Hepatocyte (in vitro differentiated cells): ENCODE measurements around the gene UBR7. TPM values are rescaled to one million over a fixed set of nuclear protein-coding genes. Genes with fewer than 3 reads are reported as not detected.

Experiments used
- DNase-seq: peaks from one replicate; pipeline ENCODE4 v3.0.0-alpha.2; 2016; ENCODE audit warnings: low spot score
- H2AFZ ChIP-seq: fragments of 200-600 bp; sonication (generic); 2 replicates; pipeline ENCODE4 v1.6.0; 2016; ENCODE audit warnings: antibody characterized with exemption, mild to moderate bottlenecking
- H3K27ac ChIP-seq: fragments of 200-600 bp; sonication (generic); 2 replicates; pipeline ENCODE4 v1.5.1; 2016; ENCODE audit warnings: mild to moderate bottlenecking
- H3K27me3 ChIP-seq: fragments of 200-600 bp; sonication (generic); 2 replicates; pipeline ENCODE4 v1.6.1; 2016
- H3K36me3 ChIP-seq: fragments of 200-600 bp; sonication (generic); replicated peaks from 2 replicates; pipeline ENCODE4 v1.5.1; 2016; ENCODE audit warnings: low read depth; ENCODE audit not compliant: insufficient read depth
- H3K4me1 ChIP-seq: fragments of 200-600 bp; sonication (generic); 2 replicates; pipeline ENCODE4 v1.5.1; 2016; ENCODE audit warnings: mild to moderate bottlenecking, moderate library complexity; ENCODE audit not compliant: insufficient read depth
- H3K4me2 ChIP-seq: fragments of 200-600 bp; sonication (generic); 2 replicates; pipeline ENCODE4 v1.6.0; 2016
- H3K4me3 ChIP-seq: fragments of 200-600 bp; sonication (generic); 2 replicates; pipeline ENCODE4 v1.5.1; 2016; ENCODE audit warnings: mild to moderate bottlenecking
- H3K79me2 ChIP-seq: fragments of 200-600 bp; sonication (generic); 2 replicates; pipeline ENCODE4 v1.6.0; 2017; ENCODE audit warnings: mild to moderate bottlenecking
- H3K9me2 ChIP-seq: fragments of 200-600 bp; sonication (generic); replicated peaks from 2 replicates; pipeline ENCODE4 v1.6.0; 2017; ENCODE audit warnings: mild to moderate bottlenecking; ENCODE audit not compliant: insufficient read depth
- H3K9me3 ChIP-seq: fragments of 200-600 bp; sonication (generic); 2 replicates; pipeline ENCODE4 v1.5.1; 2016; ENCODE audit warnings: low read depth, mild to moderate bottlenecking
- H4K20me1 ChIP-seq: fragments of 200-600 bp; sonication (generic); 2 replicates; pipeline ENCODE4 v1.6.0; 2016; ENCODE audit warnings: mild to moderate bottlenecking; ENCODE audit not compliant: insufficient read depth, poor library complexity, severe bottlenecking
- EZH2 ChIP-seq: fragments of 200-600 bp; sonication (generic); IDR thresholded peaks from 2 replicates; pipeline ENCODE4 v1.6.1; 2016; ENCODE audit warnings: antibody characterized with exemption, mild to moderate bottlenecking, borderline replicate concordance
- EZH2phosphoT487 ChIP-seq: fragments of 200-600 bp; sonication (generic); IDR thresholded peaks from one replicate; pipeline ENCODE4 v1.6.1; 2018; ENCODE audit warnings: antibody characterized with exemption, mild to moderate bottlenecking, low read depth, moderate library complexity; ENCODE audit not compliant: unreplicated experiment, severe bottlenecking
- WGBS: methylation state at CpG from one replicate; pipeline ENCODE4 v1.1.6; 2016; ENCODE audit warnings: low lambda C conversion rate; ENCODE audit errors: missing lambda C conversion rate; 5-methylcytosine and 5-hydroxymethylcytosine counted together
- polyA plus RNA-seq: library from polyadenylated mRNA; unstranded; fragments of >200 nt; fragmentation: Nextera tagmentation; extraction: Ambion mirVana; gene quantifications from 2 replicates; pipeline ENCODE4 v1.2.1, GENCODE V29; 2016
- total RNA-seq: library from RNA; depleted of rRNA; stranded (reverse); fragments of >200 nt; gene quantifications from 2 replicates; pipeline ENCODE4 v1.2.3, GENCODE V29; 2014
- TF ChIP-seq, protein P1 (sequence below): fragments of 200-600 bp; sonication (generic); IDR thresholded peaks from 2 replicates; pipeline ENCODE4 v1.5.1; 2016; ENCODE audit warnings: antibody characterized with exemption, mild to moderate bottlenecking; ENCODE audit not compliant: poor library complexity

The UBR7 gene
- total and polyA plus RNA-seq, 2 experiments from 2014 or later, result 13.1 to 16.3 TPM

GRCh38 chr14:93271111-93271510 is 64.1 kb downstream of the UBR7 start:
- TF ChIP-seq, protein P1, sequence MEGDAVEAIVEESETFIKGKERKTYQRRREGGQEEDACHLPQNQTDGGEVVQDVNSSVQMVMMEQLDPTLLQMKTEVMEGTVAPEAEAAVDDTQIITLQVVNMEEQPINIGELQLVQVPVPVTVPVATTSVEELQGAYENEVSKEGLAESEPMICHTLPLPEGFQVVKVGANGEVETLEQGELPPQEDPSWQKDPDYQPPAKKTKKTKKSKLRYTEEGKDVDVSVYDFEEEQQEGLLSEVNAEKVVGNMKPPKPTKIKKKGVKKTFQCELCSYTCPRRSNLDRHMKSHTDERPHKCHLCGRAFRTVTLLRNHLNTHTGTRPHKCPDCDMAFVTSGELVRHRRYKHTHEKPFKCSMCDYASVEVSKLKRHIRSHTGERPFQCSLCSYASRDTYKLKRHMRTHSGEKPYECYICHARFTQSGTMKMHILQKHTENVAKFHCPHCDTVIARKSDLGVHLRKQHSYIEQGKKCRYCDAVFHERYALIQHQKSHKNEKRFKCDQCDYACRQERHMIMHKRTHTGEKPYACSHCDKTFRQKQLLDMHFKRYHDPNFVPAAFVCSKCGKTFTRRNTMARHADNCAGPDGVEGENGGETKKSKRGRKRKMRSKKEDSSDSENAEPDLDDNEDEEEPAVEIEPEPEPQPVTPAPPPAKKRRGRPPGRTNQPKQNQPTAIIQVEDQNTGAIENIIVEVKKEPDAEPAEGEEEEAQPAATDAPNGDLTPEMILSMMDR, result no peak
- no peak for TF ChIP-seq EZH2
- TF ChIP-seq EZH2phosphoT487, result no peak
- no peaks in the 10 kb centered on the region for H3K9me2 ChIP-seq
- H3K9me3 ChIP-seq, result no peaks in the 10 kb centered on the region
- H3K27ac ChIP-seq, result no peak overlapping the region
- peaks cover 8% of the 10 kb centered on the region for H3K4me1 ChIP-seq
- H3K4me3 ChIP-seq, result no peak overlapping the region
- no peak overlapping the region for H2AFZ ChIP-seq
- H4K20me1 ChIP-seq, result no peaks in the 10 kb centered on the region
- no peaks in the 10 kb centered on the region for H3K27me3 ChIP-seq
- H3K36me3 ChIP-seq, result no peaks in the 10 kb centered on the region
- no peak overlapping the region for H3K4me2 ChIP-seq
- 85% methylated on average over 6 of the region's 6 CpGs for WGBS
- H3K79me2 ChIP-seq, result peaks cover 15% of the 10 kb centered on the region
- DNase-seq, result no peak

DNA sequence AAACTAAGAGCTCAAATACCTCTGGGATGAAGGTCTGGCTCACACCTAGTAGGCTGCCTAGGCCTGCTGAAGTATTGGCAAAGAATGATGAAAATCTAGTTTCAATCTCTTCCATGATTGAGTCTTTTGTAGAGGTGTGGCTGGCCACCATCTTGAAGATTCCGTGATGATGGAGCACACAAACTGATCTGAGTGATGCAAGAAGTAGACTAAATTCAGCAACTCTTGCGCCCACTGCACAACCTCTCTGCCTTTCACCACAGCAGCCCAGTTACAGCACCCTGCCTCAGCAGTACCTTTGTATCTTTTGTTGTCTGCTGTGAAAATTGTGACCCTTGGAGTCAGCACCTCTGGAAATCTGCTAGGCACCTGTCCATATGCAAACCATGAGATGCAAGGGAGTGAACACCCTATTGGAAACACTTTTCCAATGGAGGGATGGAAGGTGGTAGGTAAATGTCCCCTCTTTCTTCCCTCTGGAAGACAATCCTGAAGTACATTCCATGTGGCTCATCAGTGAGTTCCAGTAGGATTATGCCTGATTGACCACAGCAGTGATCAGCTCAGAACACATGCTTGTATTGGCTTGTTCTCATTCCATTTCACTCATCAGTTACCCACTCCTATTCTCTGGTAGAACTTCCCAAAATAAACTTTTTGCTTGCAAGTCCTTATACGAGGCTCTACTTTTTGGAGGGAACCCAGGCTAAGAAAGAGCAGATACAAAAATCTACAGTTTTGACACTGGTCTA is 67.2 kb downstream of the UBR7 start:
- WGBS, result 99% methylated on average over 3 of the region's 3 CpGs
- Histone ChIP-seq H3K4me1 (no peaks in the 10 kb centered on the region), H3K79me2 (peaks cover 7% of the 10 kb centered on the region), H3K9me3 (no peaks in the 10 kb centered on the region), H2AFZ (no peak overlapping the region), H3K4me3 (no peak overlapping the region), H3K36me3 (no peaks in the 10 kb centered on the region), H3K4me2 (no peak overlapping the region), H4K20me1 (no peaks in the 10 kb centered on the region), H3K27ac (no peak overlapping the region), H3K27me3 (no peaks in the 10 kb centered on the region), H3K9me2 (no peaks in the 10 kb centered on the region)
- no peak for TF ChIP-seq EZH2phosphoT487
- TF ChIP-seq, protein P1, result no peak
- TF ChIP-seq EZH2, result no peak
- no peak for DNase-seq

DNA sequence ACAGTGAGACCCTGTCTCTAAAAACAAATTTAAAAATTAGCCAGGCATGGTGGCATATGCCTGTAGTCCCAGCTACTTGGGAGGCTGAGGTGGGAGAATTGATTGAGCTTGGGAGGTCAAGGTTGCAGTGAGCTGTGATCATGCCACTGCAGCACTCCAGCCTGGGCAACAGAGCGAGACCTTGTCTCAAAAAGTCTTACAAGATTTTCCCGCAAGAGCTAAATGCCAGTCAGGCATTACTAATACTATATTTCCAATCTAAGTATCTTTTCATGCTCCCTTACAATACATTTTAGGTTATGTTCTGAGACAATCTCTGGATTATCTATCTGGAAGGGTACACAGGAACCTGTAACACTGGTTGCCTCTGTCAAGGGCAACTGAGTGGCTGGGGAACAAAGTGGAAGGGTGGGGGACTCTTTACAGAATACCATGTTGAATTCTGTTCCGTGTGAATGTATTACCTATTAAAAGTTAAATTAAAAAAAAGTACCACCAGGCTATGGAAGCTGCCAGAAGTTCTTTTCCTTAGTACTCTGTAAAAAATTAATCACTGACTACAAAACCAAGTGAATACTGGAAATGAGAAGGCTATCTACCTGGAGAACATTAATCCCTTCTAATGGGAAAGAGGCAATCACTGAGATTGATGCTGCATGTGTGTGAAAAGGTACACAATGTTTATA is 69.1 kb downstream of the UBR7 start:
- Histone ChIP-seq H3K9me3 (no peaks in the 10 kb centered on the region), H4K20me1 (no peaks in the 10 kb centered on the region), H3K4me3 (no peak overlapping the region), H3K4me1 (no peaks in the 10 kb centered on the region), H3K9me2 (no peaks in the 10 kb centered on the region), H3K36me3 (no peaks in the 10 kb centered on the region), H3K27me3 (no peaks in the 10 kb centered on the region), H3K27ac (no peak overlapping the region), H3K79me2 (peaks cover 7% of the 10 kb centered on the region), H2AFZ (no peak overlapping the region), H3K4me2 (no peak overlapping the region)
- no peak for DNase-seq
- TF ChIP-seq, protein P1, result no peak
- TF ChIP-seq EZH2 (no peak), EZH2phosphoT487 (no peak)
- 92% methylated on average over 3 of the region's 3 CpGs for WGBS

Other genes with a start within 250 kb of the UBR7 start
- gene ITPK1, start 91.3 kb upstream of the UBR7 start, total RNA-seq, result 55.9 and 66.7 TPM in 2 replicates
- 47.4 and 49.8 TPM in 2 replicates for gene ITPK1, start 91.3 kb upstream of the UBR7 start, polyA plus RNA-seq
- gene MOAP1, start 22.4 kb upstream of the UBR7 start, total RNA-seq, result 35.5 and 36.2 TPM in 2 replicates
- gene MOAP1, start 22.4 kb upstream of the UBR7 start, polyA plus RNA-seq, result 26.1 and 27.3 TPM in 2 replicates
- gene LYSET, start 21.9 kb upstream of the UBR7 start, total RNA-seq, result 17.5 and 17.8 TPM in 2 replicates
- gene LYSET, start 21.9 kb upstream of the UBR7 start, polyA plus RNA-seq, result 45.4 and 53.0 TPM in 2 replicates
- 22.2 and 22.7 TPM in 2 replicates for gene GON7, start 191 bp upstream of the UBR7 start, total RNA-seq
- gene GON7, start 191 bp upstream of the UBR7 start, polyA plus RNA-seq, result 13.7 and 17.8 TPM in 2 replicates
- 24.5 and 25.8 TPM in 2 replicates for gene BTBD7, start 125.8 kb downstream of the UBR7 start, total RNA-seq
- gene BTBD7, start 125.8 kb downstream of the UBR7 start, polyA plus RNA-seq, result 14.4 and 14.8 TPM in 2 replicates
- gene COX8C, start 139.9 kb downstream of the UBR7 start, total RNA-seq, result not detected in 2 replicates
- not detected in 2 replicates for gene COX8C, start 139.9 kb downstream of the UBR7 start, polyA plus RNA-seq
- gene UNC79, start 223.7 kb downstream of the UBR7 start, total RNA-seq, result 0.20 TPM in 2 replicates
- 0.15 and 0.16 TPM in 2 replicates for gene UNC79, start 223.7 kb downstream of the UBR7 start, polyA plus RNA-seq